SH-SY5Y (cell line): ENCODE data around the gene SFTPB.

Experiments used
- GATA2 ChIP-seq: IDR thresholded peaks from 2 replicates; pipeline ENCODE4 v1.6.1; 2011; ENCODE audit warnings: mild to moderate bottlenecking, low read depth, low read length
- GATA3 ChIP-seq: IDR thresholded peaks from 2 replicates; pipeline ENCODE4 v1.6.1; 2011; ENCODE audit warnings: low read depth, mild to moderate bottlenecking, low read length, moderate library complexity

- TF ChIP-seq GATA2 = no peak
- TF ChIP-seq GATA3 = no peak
Measured at GRCh38 chr2:85647823-85648526, 20.0 kb downstream of the SFTPB start.
